Activated T-helper 2 cell treated with anti-CD3 and anti-CD28 coated beads, Interferon-gamma antibody, Interleukin-2, Interleukin-4, amounts not matched to agents 10 μg/mL and 5 μg/mL and 100 μg/mL, durations not matched to agents 14 hours and 24 hours and 36 hours (primary cell): ENCODE results near the gene NEIL1. TPM values are rescaled to one million over a fixed set of nuclear protein-coding genes. Genes with fewer than 3 reads are reported as not detected.
"Not testable (repeated sequence)": the region's sequence is repeated elsewhere in the genome, so short reads cannot be mapped to it uniquely, and the experiment has no call there.

Experiments used
- DNase-seq: peaks from one replicate; pipeline ENCODE4 v3.0.0; 2021; ENCODE audit warnings: low spot score
- H3K27ac Mint-ChIP-seq: one replicate; pipeline ENCODE4 v1.8.0; 2021; ENCODE audit warnings: mixed read lengths
- H3K27me3 Mint-ChIP-seq: one replicate; pipeline ENCODE4 v1.8.0; 2021; ENCODE audit warnings: low read depth, mixed read lengths
- H3K36me3 Mint-ChIP-seq: one replicate; pipeline ENCODE4 v1.8.0; 2021; ENCODE audit warnings: low read depth, mixed read lengths
- H3K4me1 Mint-ChIP-seq: one replicate; pipeline ENCODE4 v1.8.0; 2021; ENCODE audit warnings: low read depth, mixed read lengths
- H3K4me3 Mint-ChIP-seq: one replicate; pipeline ENCODE4 v1.8.0; 2021; ENCODE audit warnings: low read depth, mild to moderate bottlenecking, moderate library complexity, mixed read lengths
- H3K9me3 Mint-ChIP-seq: one replicate; pipeline ENCODE4 v1.8.0; 2021; ENCODE audit warnings: mixed read lengths
- intact Hi-C: fragments of 100-400 bp; cut with micrococcal nuclease; formaldehyde crosslinking; loops from one replicate; pipeline ENCODE4 v1.15.1; 2023
- total RNA-seq: library from RNA; stranded (reverse); gene quantifications from 2 replicates; pipeline ENCODE4 v1.2.3, GENCODE V29; 2022

The NEIL1 gene
- total RNA-seq, 1 donor from 2014 or later, result 1.5 TPM

GRCh38 chr15:75319231-75319897 is 27.5 kb upstream of the NEIL1 start:
- DNase-seq, H3K36me3 Mint-ChIP-seq, H3K9me3 Mint-ChIP-seq, H3K4me1 Mint-ChIP-seq, H3K27ac Mint-ChIP-seq, intact Hi-C loops, H3K4me3 Mint-ChIP-seq: not testable (repeated sequence)
- peaks cover 13% of the 10 kb centered on the region for H3K27me3 Mint-ChIP-seq

- intact Hi-C loops, result no loop called here
Observed at GRCh38 chr15:75321711-75322110, 25.1 kb upstream of the NEIL1 start.

GRCh38 chr15:75325922-75326321 is 20.9 kb upstream of the NEIL1 start:
- H3K4me3 Mint-ChIP-seq, result no peak overlapping the region
- no peaks in the 10 kb centered on the region for H3K36me3 Mint-ChIP-seq
- intact Hi-C loops, result no loop called here

More at GRCh38 chr15:75321711-75322110, 25.1 kb upstream of the NEIL1 start:
- H3K27ac Mint-ChIP-seq, result no peak overlapping the region
- H3K36me3 Mint-ChIP-seq, result no peaks in the 10 kb centered on the region
- peaks cover 9% of the 10 kb centered on the region for H3K27me3 Mint-ChIP-seq
- no peaks in the 10 kb centered on the region for H3K9me3 Mint-ChIP-seq
- DNase-seq, result no peak
- no peaks in the 10 kb centered on the region for H3K4me1 Mint-ChIP-seq
- H3K4me3 Mint-ChIP-seq, result no peak overlapping the region

GRCh38 chr15:75327005-75327404 is 19.8 kb upstream of the NEIL1 start:
- no peak overlapping the region for H3K4me3 Mint-ChIP-seq
- DNase-seq, result no peak
- H3K9me3 Mint-ChIP-seq, result no peaks in the 10 kb centered on the region
- peaks cover 4% of the 10 kb centered on the region for H3K27me3 Mint-ChIP-seq
- intact Hi-C loops, result no loop called here
- H3K27ac Mint-ChIP-seq, result no peak overlapping the region
- no peaks in the 10 kb centered on the region for H3K4me1 Mint-ChIP-seq
- no peaks in the 10 kb centered on the region for H3K36me3 Mint-ChIP-seq

More at GRCh38 chr15:75325922-75326321, 20.9 kb upstream of the NEIL1 start:
- DNase-seq, result no peak
- Mint-ChIP-seq H3K27me3 (peaks cover 7% of the 10 kb centered on the region), H3K27ac (no peak overlapping the region), H3K4me1 (no peaks in the 10 kb centered on the region), H3K9me3 (no peaks in the 10 kb centered on the region)

- Mint-ChIP-seq H3K4me3 (no peak overlapping the region), H3K27me3 (peaks cover 4% of the 10 kb centered on the region), H3K27ac (no peak overlapping the region), H3K4me1 (no peaks in the 10 kb centered on the region), H3K36me3 (no peaks in the 10 kb centered on the region), H3K9me3 (no peaks in the 10 kb centered on the region)
- intact Hi-C loops, result no loop called here
- DNase-seq, result no peak
Observed at GRCh38 chr15:75327491-75327890, 19.3 kb upstream of the NEIL1 start.

GRCh38 chr15:75328493-75329314 is 18.1 kb upstream of the NEIL1 start:
- Mint-ChIP-seq H3K27ac (no peak overlapping the region), H3K9me3 (no peaks in the 10 kb centered on the region), H3K4me3 (no peak overlapping the region), H3K27me3 (peaks cover 4% of the 10 kb centered on the region), H3K36me3 (no peaks in the 10 kb centered on the region), H3K4me1 (no peaks in the 10 kb centered on the region)
- no peak for DNase-seq
- intact Hi-C loops, result no loop called here

- Mint-ChIP-seq H3K27ac (no peak overlapping the region), H3K4me1 (no peaks in the 10 kb centered on the region), H3K4me3 (no peak overlapping the region), H3K36me3 (no peaks in the 10 kb centered on the region), H3K9me3 (no peaks in the 10 kb centered on the region), H3K27me3 (peaks cover 4% of the 10 kb centered on the region)
- intact Hi-C loops, result no loop called here
- DNase-seq, result no peak
Observed at GRCh38 chr15:75329571-75329970, 17.3 kb upstream of the NEIL1 start.

- not testable (repeated sequence) for H3K36me3 Mint-ChIP-seq, H3K4me3 Mint-ChIP-seq
Observed at GRCh38 chr15:75332093-75332492, 14.7 kb upstream of the NEIL1 start.

GRCh38 chr15:75333654-75334419 is 13.0 kb upstream of the NEIL1 start:
- H3K9me3 Mint-ChIP-seq, H3K36me3 Mint-ChIP-seq, DNase-seq, H3K27ac Mint-ChIP-seq, H3K4me3 Mint-ChIP-seq, H3K4me1 Mint-ChIP-seq, H3K27me3 Mint-ChIP-seq, intact Hi-C loops: not testable (repeated sequence)

More at GRCh38 chr15:75332093-75332492, 14.7 kb upstream of the NEIL1 start:
- DNase-seq, intact Hi-C loops, H3K27me3 Mint-ChIP-seq, H3K9me3 Mint-ChIP-seq, H3K27ac Mint-ChIP-seq, H3K4me1 Mint-ChIP-seq: not testable (repeated sequence)

- Mint-ChIP-seq H3K27me3 (no peaks in the 10 kb centered on the region), H3K27ac (no peak overlapping the region), H3K4me3 (peak overlapping the region; percentile 97), H3K4me1 (peaks cover 10% of the 10 kb centered on the region), H3K36me3 (peaks cover 5% of the 10 kb centered on the region), H3K9me3 (no peaks in the 10 kb centered on the region)
- no peak for DNase-seq
- intact Hi-C loops, result no loop called here
Observed at GRCh38 chr15:75335313-75335704, 11.5 kb upstream of the NEIL1 start.

- Mint-ChIP-seq H3K27me3 (no peaks in the 10 kb centered on the region), H3K27ac (peak within 1 kb of the TSS; percentile 94), H3K36me3 (peaks cover 5% of the 10 kb centered on the region), H3K9me3 (no peaks in the 10 kb centered on the region), H3K4me1 (peaks cover 10% of the 10 kb centered on the region), H3K4me3 (peak within 1 kb of the TSS; percentile 97)
- intact Hi-C loops, result no loop called here
- DNase-seq, result peak; percentile 80
Observed at GRCh38 chr15:75335705-75336355, 11.0 kb upstream of the NEIL1 start, which contains the start of gene COMMD4. Gene COMMD4, plus strand, starts transcription at chr15:75336063. Its CDS starts 27 bp downstream, at chr15:75336090.

- Mint-ChIP-seq H3K4me1 (peaks cover 10% of the 10 kb centered on the region), H3K36me3 (peaks cover 5% of the 10 kb centered on the region), H3K27me3 (no peaks in the 10 kb centered on the region), H3K4me3 (no peak overlapping the region), H3K9me3 (no peaks in the 10 kb centered on the region), H3K27ac (no peak overlapping the region)
- no peak for DNase-seq
- intact Hi-C loops, result no loop called here
Observed at GRCh38 chr15:75338661-75339240, 8.1 kb upstream of the NEIL1 start.
